HEK293T (cell line): ENCODE measurements around the gene JUNB.

Source experiments
- ARNT ChIP-seq: fragments of 450-650 bp; IDR thresholded peaks from 2 replicates; pipeline ENCODE4 v1.6.1; 2017; ENCODE audit warnings: mild to moderate bottlenecking
- BHLHE40 ChIP-seq: fragments of 450-650 bp; IDR thresholded peaks from 2 replicates; pipeline ENCODE4 v1.6.1; 2016; ENCODE audit warnings: mild to moderate bottlenecking, moderate library complexity, borderline replicate concordance
- CTBP1 ChIP-seq: fragments of 450-650 bp; IDR thresholded peaks from 2 replicates; pipeline ENCODE4 v1.6.1; 2016; ENCODE audit warnings: borderline replicate concordance
- FOXA1 ChIP-seq: fragments of 450-650 bp; IDR thresholded peaks from 2 replicates; pipeline ENCODE4 v1.6.1; 2016; ENCODE audit warnings: mild to moderate bottlenecking
- FOXM1 ChIP-seq: fragments of 450-650 bp; IDR thresholded peaks from 2 replicates; pipeline ENCODE4 v1.6.1; 2017; ENCODE audit warnings: mild to moderate bottlenecking, borderline replicate concordance
- NFRKB ChIP-seq: fragments of 450-650 bp; IDR thresholded peaks from 2 replicates; pipeline ENCODE4 v1.6.1; 2016; ENCODE audit warnings: mild to moderate bottlenecking, moderate library complexity
- PKNOX1 ChIP-seq: fragments of 450-650 bp; IDR thresholded peaks from 2 replicates; pipeline ENCODE4 v1.6.1; 2016
- SP1 ChIP-seq: fragments of 450-650 bp; IDR thresholded peaks from 2 replicates; pipeline ENCODE4 v1.6.1; 2017
- SUZ12 ChIP-seq: fragments of 450-650 bp; IDR thresholded peaks from 2 replicates; pipeline ENCODE4 v1.6.1; 2016; ENCODE audit warnings: mild to moderate bottlenecking

GRCh38 chr19:12792051-12792852, 966 bp downstream of the JUNB start:
- no peak for TF ChIP-seq CTBP1
- no peak for TF ChIP-seq PKNOX1
- TF ChIP-seq SP1 = no peak
- TF ChIP-seq BHLHE40 = no peak
- no peak for TF ChIP-seq SUZ12
- no peak for TF ChIP-seq FOXM1
- TF ChIP-seq ARNT = no peak
- TF ChIP-seq NFRKB = no peak
- TF ChIP-seq FOXA1 = no peak
